GM19025 (cell line): ENCODE measurements around the gene KCNIP4.

Experiments
- ATAC-seq: cut with Tn5 transposase; IDR thresholded peaks from one replicate; pipeline ENCODE4 v1.9.1; 2021; ENCODE audit warnings: mild to moderate bottlenecking, low read depth, moderate library complexity; ENCODE audit not compliant: unreplicated experiment

The KCNIP4 gene

DNA sequence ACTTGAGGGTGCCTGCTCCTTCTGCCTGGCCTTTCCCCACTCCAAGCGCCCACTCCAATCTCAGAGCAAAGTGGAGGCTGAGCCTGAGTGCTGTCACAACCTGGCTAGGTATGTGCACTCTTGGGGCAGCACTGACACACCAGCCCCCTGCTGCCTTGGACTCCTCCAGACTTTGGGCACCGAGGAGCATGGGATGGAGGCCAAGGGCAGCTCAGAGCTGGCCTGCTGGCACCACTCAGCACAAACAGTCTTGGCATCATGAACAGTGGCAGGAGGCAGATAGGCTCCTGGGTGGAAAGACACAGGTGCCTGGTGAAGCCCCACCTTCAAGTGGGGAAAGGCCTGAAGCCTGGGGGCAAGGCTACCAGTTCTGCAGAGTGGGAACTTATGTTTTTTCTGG is 91.8 kb downstream of the KCNIP4 start:
- ATAC-seq = no peak

DNA sequence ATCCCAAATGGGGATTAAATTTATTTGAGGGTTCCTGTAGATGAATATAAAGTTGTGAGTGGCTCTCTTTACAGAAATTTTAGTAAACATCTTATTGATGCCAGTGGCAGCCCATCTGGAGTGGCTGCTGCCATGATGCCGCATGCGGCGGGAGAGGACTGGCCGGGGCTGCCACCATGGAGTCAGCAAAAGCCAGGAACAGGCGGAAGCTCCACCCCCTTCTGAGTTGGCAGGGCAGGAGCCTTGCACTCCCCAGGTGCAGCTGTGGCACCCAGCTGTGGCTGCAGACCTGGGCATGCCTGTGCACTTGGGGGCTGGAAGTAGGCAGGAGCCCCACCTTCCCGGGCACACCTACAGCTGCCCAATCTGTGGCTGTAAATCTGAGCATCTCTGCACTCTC is 92.3 kb downstream of the KCNIP4 start:
- no peak for ATAC-seq

GRCh38 chr4:21849077-21849476 is 99.5 kb downstream of the KCNIP4 start:
- no peak for ATAC-seq

GRCh38 chr4:21848021-21848420 is 100.6 kb downstream of the KCNIP4 start:
- no peak for ATAC-seq

DNA sequence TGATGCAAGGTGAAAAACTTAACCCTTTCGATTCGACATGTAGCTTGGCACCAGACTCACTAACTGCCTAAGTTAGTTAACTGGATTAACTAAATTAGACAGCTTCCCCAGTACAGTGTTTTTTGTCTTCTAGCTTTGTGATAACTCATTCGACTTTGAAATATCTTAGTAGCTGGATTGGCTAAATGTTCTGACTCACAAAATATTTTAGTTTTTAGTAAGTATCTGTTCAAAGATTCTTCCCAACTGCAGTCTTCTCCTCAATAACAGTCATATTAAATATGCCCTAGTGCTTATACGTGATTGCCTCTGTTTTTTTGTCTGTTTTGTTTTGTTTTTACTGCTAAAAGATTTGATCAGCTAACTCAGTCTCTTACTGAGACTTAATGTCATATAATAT is 102.9 kb downstream of the KCNIP4 start:
- ATAC-seq = no peak

DNA sequence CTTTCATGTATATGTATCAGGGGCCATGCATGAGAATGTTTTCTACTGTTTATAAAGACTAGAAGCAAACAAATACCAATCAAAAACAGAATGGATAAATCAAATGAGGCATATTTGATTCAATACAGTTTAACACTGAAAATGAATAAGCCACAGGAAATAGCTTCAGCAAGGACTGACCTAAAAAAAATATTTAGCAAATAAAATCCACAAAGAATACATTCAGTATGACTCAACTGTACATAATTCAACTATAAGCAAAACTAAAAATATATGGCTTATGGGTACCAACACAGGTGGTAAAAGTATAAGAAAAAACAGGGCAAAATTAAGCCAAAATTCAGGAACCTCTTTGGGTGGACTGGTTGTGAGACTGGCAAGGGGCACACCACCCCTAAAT is 112.9 kb downstream of the KCNIP4 start:
- ATAC-seq = no peak

- no peak for ATAC-seq
These were observed 118.3 kb downstream of the KCNIP4 start for GRCh38 chr4:21830272-21830671.

DNA sequence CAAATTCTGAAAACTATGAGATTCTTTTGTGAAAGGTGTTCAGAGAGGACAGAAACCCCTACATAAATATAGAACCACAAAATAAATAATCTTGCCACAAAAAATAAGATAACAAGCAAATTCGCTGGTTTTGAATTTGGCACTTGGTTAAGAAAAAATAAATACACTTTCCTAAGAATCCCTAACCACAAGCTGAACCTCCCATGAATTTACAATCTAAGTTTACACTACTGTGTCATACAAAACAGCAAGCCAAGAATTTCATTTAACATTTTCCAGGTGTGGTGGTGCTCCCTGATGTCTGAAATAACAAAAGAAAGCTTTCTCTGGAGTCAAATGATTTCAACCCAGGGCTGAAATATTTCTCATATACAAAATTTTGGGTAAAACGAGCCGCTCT is 121.0 kb downstream of the KCNIP4 start:
- no peak for ATAC-seq

DNA sequence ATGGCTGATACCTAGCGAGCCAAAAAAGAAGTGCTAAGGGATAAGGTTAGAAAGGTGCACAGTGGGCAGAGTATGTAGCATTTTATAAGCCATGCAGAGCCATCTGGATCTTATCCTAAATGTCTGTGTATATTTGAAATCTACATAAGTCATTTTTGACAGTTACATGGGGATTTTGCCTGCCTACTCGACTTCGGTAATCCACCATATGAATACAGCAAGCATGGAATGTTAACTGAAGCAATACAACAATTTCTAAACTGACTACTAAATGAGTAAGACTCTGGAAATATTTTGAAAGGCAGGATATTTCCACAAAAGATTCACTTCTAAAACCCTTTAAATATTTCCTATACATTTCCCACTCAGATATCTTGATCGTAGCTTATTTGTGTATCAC is 122.5 kb downstream of the KCNIP4 start:
- ATAC-seq = no peak

DNA sequence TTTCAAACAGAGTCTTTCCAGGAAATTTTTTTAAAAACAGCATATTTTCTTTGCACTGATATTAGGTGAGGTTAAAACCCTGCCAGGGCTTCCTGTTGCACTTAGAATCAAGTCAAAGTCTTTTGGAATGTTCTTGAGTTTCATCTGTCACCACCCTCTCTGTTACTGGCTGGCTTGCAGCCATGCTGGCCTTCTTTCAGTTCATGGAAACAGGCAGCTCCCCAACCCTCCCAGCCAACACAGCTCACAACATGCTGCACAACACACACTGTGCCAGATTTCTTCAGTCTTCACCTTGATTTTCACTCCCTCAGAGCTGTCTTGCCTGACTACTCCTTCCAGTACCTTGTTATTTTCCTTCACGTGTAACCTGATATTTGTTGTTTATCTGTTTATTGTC is 129.5 kb downstream of the KCNIP4 start:
- ATAC-seq = no peak

- no peak for ATAC-seq
These were observed 132.8 kb downstream of the KCNIP4 start for GRCh38 chr4:21815651-21816377.

GRCh38 chr4:21811565-21811964 is 137.0 kb downstream of the KCNIP4 start:
- no peak for ATAC-seq

GRCh38 chr4:21806991-21807390 is 141.6 kb downstream of the KCNIP4 start:
- ATAC-seq = no peak

- no peak for ATAC-seq
These were observed 146.2 kb downstream of the KCNIP4 start for GRCh38 chr4:21802406-21802805.

GRCh38 chr4:21801661-21802385 is 146.7 kb downstream of the KCNIP4 start:
- no peak for ATAC-seq

DNA sequence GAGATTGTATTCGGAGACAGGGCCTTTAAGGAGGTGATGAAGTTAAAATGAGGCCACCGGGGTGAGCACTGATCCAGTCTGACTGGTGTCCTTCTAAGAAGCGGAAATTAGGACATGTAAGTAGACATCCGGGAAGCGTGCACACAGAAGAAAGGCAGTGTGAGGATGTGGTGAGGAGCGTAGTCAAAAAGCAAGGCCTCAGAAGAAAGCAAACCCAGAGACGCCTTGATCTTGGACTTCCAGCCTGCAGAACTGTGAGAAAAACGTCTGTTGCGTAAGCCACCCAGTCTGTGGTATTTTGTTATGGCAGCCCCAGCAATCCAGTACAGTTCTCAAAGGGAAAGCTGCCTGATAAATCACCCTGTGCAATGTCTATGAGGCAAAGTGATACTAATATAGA is 153.5 kb downstream of the KCNIP4 start:
- ATAC-seq = no peak

DNA sequence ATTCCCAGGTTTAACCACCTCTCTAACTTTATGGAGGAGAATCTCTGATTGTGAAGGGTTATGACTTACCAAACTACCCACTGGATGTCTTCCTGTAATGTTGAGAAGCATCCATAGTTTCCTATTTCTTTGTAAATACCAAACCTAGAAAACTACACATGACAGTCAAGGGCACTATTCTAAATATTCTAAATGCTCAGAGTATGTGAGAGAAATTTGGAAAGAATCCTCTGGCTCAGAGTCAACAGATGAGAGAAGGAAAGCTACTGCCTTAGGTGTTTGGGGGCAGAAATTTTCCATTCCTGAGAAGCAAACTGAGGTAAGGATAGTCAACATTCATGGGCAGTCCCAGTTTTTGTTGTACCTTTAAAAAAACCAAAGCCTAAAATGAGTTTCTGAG is 155.8 kb downstream of the KCNIP4 start:
- no peak for ATAC-seq

DNA sequence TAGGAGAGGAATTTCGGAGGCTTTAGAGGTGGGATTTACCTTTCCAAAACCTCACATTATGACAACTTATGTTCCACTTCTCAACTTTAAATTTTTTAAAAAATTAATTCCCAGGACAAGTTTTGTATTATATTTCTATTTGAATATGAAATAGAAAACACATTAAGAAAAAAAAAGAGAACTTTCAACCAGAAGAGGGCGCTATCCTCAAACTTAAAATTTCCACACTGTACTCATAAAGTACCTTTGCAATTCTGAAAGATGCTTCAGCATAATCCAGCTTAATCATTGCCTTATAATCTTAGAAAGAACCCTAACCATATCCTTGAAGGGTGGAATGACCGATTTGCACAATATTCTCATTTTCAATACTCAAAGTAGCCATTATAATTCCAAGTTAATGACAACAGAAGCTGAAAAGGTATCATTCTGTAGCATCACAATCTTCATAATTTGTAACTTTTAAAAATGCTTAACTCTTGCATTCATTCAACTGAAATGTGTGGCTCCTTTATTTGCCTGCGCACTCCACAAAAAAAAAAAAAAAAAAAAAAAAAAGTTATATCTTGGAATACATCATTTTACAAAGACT is 158.0 kb downstream of the KCNIP4 start:
- ATAC-seq = no peak

GRCh38 chr4:21780148-21780547 is 168.4 kb downstream of the KCNIP4 start:
- no peak for ATAC-seq

DNA sequence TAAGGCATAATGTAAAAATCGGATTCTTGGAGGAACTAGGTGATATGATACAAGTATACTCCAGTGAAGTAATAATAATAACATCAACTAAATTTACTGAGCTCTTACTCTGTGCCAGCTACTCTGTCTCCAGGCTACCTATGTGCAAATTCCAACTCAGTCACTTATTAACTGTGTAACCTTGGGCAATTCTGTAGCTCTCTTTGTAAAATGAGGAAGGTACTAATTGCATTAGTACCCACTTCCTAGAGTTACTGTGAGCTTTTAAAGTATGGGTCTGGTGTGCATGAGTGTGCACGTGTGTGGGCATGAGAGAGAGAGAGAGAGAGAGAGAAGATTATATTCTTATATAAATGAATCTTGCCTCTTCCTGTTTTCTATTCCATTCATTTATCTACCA is 169.9 kb downstream of the KCNIP4 start:
- no peak for ATAC-seq

- no peak for ATAC-seq
These were observed 172.9 kb downstream of the KCNIP4 start for GRCh38 chr4:21775703-21776102.
